Breast epithelium (tissue), 4 donors: ENCODE measurements around the gene STMP1. TPM values are rescaled to one million over a fixed set of nuclear protein-coding genes. Genes with fewer than 3 reads are reported as not detected.

Experiments
- DNase-seq, 2 donors: peaks; one replicate each; pipeline ENCODE4 v3.0.0-alpha.2; 2019; ENCODE audit warnings: low spot score in 2 of 2
- H3K27ac ChIP-seq, 2 donors: fragments of 200-600 bp; sonication (generic) in 1 of 2; one replicate each; pipeline ENCODE4 v1.5.1; 2016 to 2019; ENCODE audit warnings: mild to moderate bottlenecking in 1 of 2
- H3K27me3 ChIP-seq, 2 donors: fragments of 200-600 bp; sonication (generic) in 1 of 2; one replicate each; pipeline versions ENCODE4 v1.5.1 to v1.6.0; 2017 to 2019; ENCODE audit warnings: control low read depth in 1 of 2, mild to moderate bottlenecking in 1 of 2
- H3K36me3 ChIP-seq: fragments of 200-600 bp; one replicate; pipeline ENCODE4 v1.5.1; 2019
- H3K4me1 ChIP-seq, 2 donors: fragments of 200-600 bp; sonication (generic); one replicate each; pipeline ENCODE4 v1.5.1; 2016 to 2019; ENCODE audit warnings: control low read depth in 1 of 2
- H3K4me3 ChIP-seq, 3 donors: fragments of 200-600 bp; sonication (generic); 1 replicate in 2 of 3; 2 replicates in 1 of 3; pipeline ENCODE4 v1.5.1; 2016 to 2019; ENCODE audit warnings: mild to moderate bottlenecking in 3 of 3, moderate library complexity in 2 of 3
- H3K9me3 ChIP-seq, 2 donors: fragments of 200-600 bp; sonication (generic) in 1 of 2; one replicate each; pipeline ENCODE4 v1.5.1; 2016 to 2019; ENCODE audit warnings: control low read depth in 1 of 2
- CTCF ChIP-seq, 3 donors: fragments of 450-650 bp; IDR thresholded peaks; one replicate each; pipeline ENCODE4 v1.5.1; 2016 to 2017; ENCODE audit warnings: antibody characterized with exemption in 3 of 3, mild to moderate bottlenecking in 3 of 3, moderate library complexity in 3 of 3
- POLR2A ChIP-seq: fragments of 450-650 bp; IDR thresholded peaks from one replicate; pipeline ENCODE4 v1.6.1; 2016; ENCODE audit warnings: antibody characterized with exemption, mild to moderate bottlenecking, moderate library complexity
- POLR2AphosphoS5 ChIP-seq, 3 donors: sonication (generic); formaldehyde crosslinking; IDR thresholded peaks; one replicate each; pipeline ENCODE4 v1.6.1; 2017; ENCODE audit warnings: antibody characterized with exemption in 3 of 3
- intact Hi-C: fragments of 100-400 bp; cut with DNase I; formaldehyde crosslinking; loops from one replicate; pipeline ENCODE4 v1.15.1; 2023; ENCODE audit warnings: low total_unique reads
- total RNA-seq, 3 donors: library from RNA; depleted of rRNA; stranded (reverse); fragments of >200 nt; gene quantifications; one replicate each; pipeline ENCODE4 v1.1.0, GENCODE V29; 2016

STMP1 gene
- total RNA-seq, 3 donors from 2014 or later, result 13.9 to 27.2 (median 18.4) TPM

- no peak for DNase-seq
- no peak overlapping the region for H3K4me3 ChIP-seq
- intact Hi-C loops, result loop anchor here (2.0 kb wide), 1 partner anchor 75 kb away; no protein-coding TSS in a partner anchor
- no peaks in the 10 kb centered on the region for H3K4me1 ChIP-seq
- no peaks in the 10 kb centered on the region for H3K9me3 ChIP-seq
- TF ChIP-seq POLR2AphosphoS5 (IDR thresholded peaks at IDR 0.05) (no peak), CTCF (IDR thresholded peaks at IDR 0.05) (no peak), POLR2A (no peak)
- H3K36me3 ChIP-seq, result no peaks in the 10 kb centered on the region
- no peaks in the 10 kb centered on the region for H3K27me3 ChIP-seq
- H3K27ac ChIP-seq, result no peak overlapping the region
These were observed 31.2 kb downstream of the STMP1 start for GRCh38 chr7:135693558-135693957.

- intact Hi-C loops, result no loop called here
- Histone ChIP-seq H3K36me3 (no peaks in the 10 kb centered on the region), H3K27ac (peak overlapping the region in 1 of 2 donors; percentile 25), H3K4me1 (no peaks in the 10 kb centered on the region), H3K9me3 (no peaks in the 10 kb centered on the region), H3K4me3 (no peak overlapping the region), H3K27me3 (no peaks in the 10 kb centered on the region)
- TF ChIP-seq POLR2A, result no peak
- DNase-seq, result no peak
These were observed 35.1 kb downstream of the STMP1 start for GRCh38 chr7:135697276-135698049.

- H3K36me3 ChIP-seq, result no peaks in the 10 kb centered on the region
- H3K27me3 ChIP-seq, result no peaks in the 10 kb centered on the region
- no peak for DNase-seq
- H3K9me3 ChIP-seq, result no peaks in the 10 kb centered on the region
- TF ChIP-seq POLR2AphosphoS5 (IDR thresholded peaks at IDR 0.05), result no peak
- no peak for TF ChIP-seq POLR2A
- TF ChIP-seq CTCF (IDR thresholded peaks at IDR 0.05), result no peak
- intact Hi-C loops, result no loop called here
- no peak overlapping the region for H3K4me3 ChIP-seq
- H3K4me1 ChIP-seq, result no peaks in the 10 kb centered on the region
- H3K27ac ChIP-seq, result peak overlapping the region in 1 of 2 donors; percentile 38
These were observed 41.8 kb downstream of the STMP1 start for GRCh38 chr7:135704074-135704473.

- H3K4me3 ChIP-seq, result no peak overlapping the region
These were observed 42.4 kb downstream of the STMP1 start for GRCh38 chr7:135704698-135705097.

GRCh38 chr7:135706038-135706742 is 43.9 kb downstream of the STMP1 start:
- Histone ChIP-seq H3K4me1 (no peaks in the 10 kb centered on the region), H3K27ac (no peak overlapping the region), H3K27me3 (no peaks in the 10 kb centered on the region), H3K36me3 (no peaks in the 10 kb centered on the region), H3K4me3 (no peak overlapping the region), H3K9me3 (no peaks in the 10 kb centered on the region)
- intact Hi-C loops, result no loop called here
- no peak for DNase-seq
- TF ChIP-seq POLR2A, result no peak
- TF ChIP-seq CTCF (IDR thresholded peaks at IDR 0.05), result no peak
- no peak for TF ChIP-seq POLR2AphosphoS5 (IDR thresholded peaks at IDR 0.05)

More at GRCh38 chr7:135704698-135705097, 42.4 kb downstream of the STMP1 start:
- H3K27ac ChIP-seq, result peak overlapping the region in 1 of 2 donors; percentile 38
- H3K36me3 ChIP-seq, result no peaks in the 10 kb centered on the region
- intact Hi-C loops, result no loop called here
- no peaks in the 10 kb centered on the region for H3K27me3 ChIP-seq
- DNase-seq, result no peak
- no peaks in the 10 kb centered on the region for H3K9me3 ChIP-seq
- no peaks in the 10 kb centered on the region for H3K4me1 ChIP-seq
- TF ChIP-seq CTCF (IDR thresholded peaks at IDR 0.05) (no peak), POLR2AphosphoS5 (IDR thresholded peaks at IDR 0.05) (no peak)
